Caco-2 (cell line): ENCODE results near the gene MPV17L2. TPM values are rescaled to one million over a fixed set of nuclear protein-coding genes. Genes with fewer than 3 reads are reported as not detected.

Experiments
- BruUV-seq: library from RNA; stranded (reverse); fragments of 400-500 nt; replicated peaks from 2 replicates; lab custom pipeline; 2021; lab: Mats Ljungman, UMichigan
- CTCF ChIA-PET: fragments of 300-600 bp; sonication (Branson Sonifier 250); formaldehyde crosslinking; loops from one replicate; lab custom pipeline; 2022; ENCODE audit warnings: antibody characterized with exemption; lab: Charles Lee
- POLR2A ChIA-PET: fragments of 300-600 bp; sonication (Branson Sonifier 250); formaldehyde crosslinking; loops from one replicate; lab custom pipeline; 2022; ENCODE audit warnings: antibody characterized with exemption; lab: Charles Lee
- DNase-seq, 2 experiments: peaks; one replicate each; pipeline versions ENCODE4 v3.0.0 to v3.0.0-alpha.2; 2020 to 2022
- H3K27me3 ChIP-seq: replicated peaks from 2 replicates; pipeline ENCODE4 v1.6.0; 2011; ENCODE audit warnings: low read length; ENCODE audit not compliant: control insufficient read depth, insufficient read depth
- H3K36me3 ChIP-seq: 2 replicates; pipeline ENCODE4 v1.5.1; 2011; ENCODE audit warnings: low read length; ENCODE audit not compliant: control insufficient read depth, insufficient read depth
- H3K4me1 ChIP-seq: fragments of 250-450 bp; sonication (Bioruptor Pico); 2 replicates; pipeline ENCODE4 v1.5.1; 2020; ENCODE audit warnings: mild to moderate bottlenecking
- H3K4me3 ChIP-seq: 2 replicates; pipeline ENCODE4 v1.5.1; 2011; ENCODE audit warnings: low read depth, mild to moderate bottlenecking, control low read depth, low read length
- H3K9me3 ChIP-seq: fragments of 250-450 bp; sonication (Bioruptor Pico); 2 replicates; pipeline ENCODE4 v1.5.1; 2020; ENCODE audit warnings: mild to moderate bottlenecking, moderate library complexity
- H3K27ac Mint-ChIP-seq: one replicate; pipeline ENCODE4 v1.8.0; 2022; ENCODE audit warnings: mixed read lengths; ENCODE audit not compliant: unreplicated experiment
- H3K27me3 Mint-ChIP-seq: one replicate; pipeline ENCODE4 v1.8.0; 2022; ENCODE audit warnings: mixed read lengths; ENCODE audit not compliant: insufficient read depth, unreplicated experiment
- H3K36me3 Mint-ChIP-seq: one replicate; pipeline ENCODE4 v1.8.0; 2022; ENCODE audit warnings: mild to moderate bottlenecking, mixed read lengths; ENCODE audit not compliant: insufficient read depth, unreplicated experiment
- H3K4me1 Mint-ChIP-seq: one replicate; pipeline ENCODE4 v1.8.0; 2022; ENCODE audit warnings: low read depth, mixed read lengths; ENCODE audit not compliant: unreplicated experiment
- H3K4me3 Mint-ChIP-seq: one replicate; pipeline ENCODE4 v1.8.0; 2022; ENCODE audit warnings: mild to moderate bottlenecking, moderate library complexity, mixed read lengths; ENCODE audit not compliant: unreplicated experiment
- H3K9me3 Mint-ChIP-seq: one replicate; pipeline ENCODE4 v1.8.0; 2022; ENCODE audit warnings: mixed read lengths; ENCODE audit not compliant: unreplicated experiment
- CTCF ChIP-seq, 2 experiments: fragments of 200-600 bp in 1 of 2; IDR thresholded peaks; 1 replicate in 1 of 2; 2 replicates in 1 of 2; pipeline versions ENCODE4 v1.5.1 to v1.8.0; 2011 to 2022; ENCODE audit warnings: antibody characterized with exemption in 1 of 2, control low read depth in 1 of 2, inconsistent platforms in 1 of 2, low read depth in 1 of 2, low read length in 1 of 2, mild to moderate bottlenecking in 1 of 2, moderate library complexity in 1 of 2; ENCODE audit not compliant: insufficient read depth in 1 of 2, severe bottlenecking in 1 of 2, unreplicated experiment in 1 of 2
- intact Hi-C: fragments of 100-400 bp; cut with micrococcal nuclease; formaldehyde crosslinking; loops from one replicate; pipeline ENCODE4 v1.10.0; 2022; ENCODE audit not compliant: unreplicated experiment
- total RNA-seq: library from RNA; stranded (reverse); gene quantifications from 2 replicates; pipeline ENCODE4 v1.2.3, GENCODE V29; 2022

Gene MPV17L2
- total RNA-seq, 1 experiment from 2014 or later = 16.6 TPM

DNA sequence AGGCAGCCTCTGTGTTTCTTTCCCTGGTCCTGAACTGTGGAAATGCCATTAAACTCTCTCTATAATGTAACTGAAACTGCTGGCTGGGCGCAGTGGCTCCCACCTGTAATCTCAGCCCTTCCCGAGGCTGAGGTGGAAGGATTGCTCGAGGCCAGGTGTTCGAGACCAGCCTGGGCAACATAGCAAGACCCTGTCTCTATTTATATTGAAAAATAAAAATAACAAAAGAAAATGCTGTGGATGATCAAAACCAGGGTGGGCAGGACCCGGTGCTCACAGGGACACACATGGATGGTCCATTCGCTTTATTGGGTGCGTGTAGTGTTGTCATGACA is 3.5 kb downstream of the MPV17L2 start:
- Histone ChIP-seq H3K9me3 (no peaks in the 10 kb centered on the region), H3K36me3 (no peaks in the 10 kb centered on the region; the same call in 1 of the 2 replicates), H3K27me3 (no peaks in the 10 kb centered on the region), H3K4me1 (peaks cover 4% of the 10 kb centered on the region; the same call in 1 of the 2 replicates), H3K4me3 (no peak overlapping the region)
- H3K9me3 Mint-ChIP-seq = no peaks in the 10 kb centered on the region
- intact Hi-C loops = no loop called here
- TF ChIP-seq CTCF (IDR thresholded peaks at IDR 0.05; ENCODE audit: insufficient read depth in 1 of 2, low read depth in 1 of 2, low read length in 1 of 2, severe bottlenecking in 1 of 2, unreplicated experiment in 1 of 2) = no peak
- H3K36me3 Mint-ChIP-seq = peaks cover 19% of the 10 kb centered on the region
- no TSS peak for BruUV-seq
- H3K27ac Mint-ChIP-seq = no peak overlapping the region
- CTCF ChIA-PET = no interaction called here
- H3K27me3 Mint-ChIP-seq = no peaks in the 10 kb centered on the region
- no peaks in the 10 kb centered on the region for H3K4me1 Mint-ChIP-seq
- POLR2A ChIA-PET = no interaction called here
- H3K4me3 Mint-ChIP-seq = no peak overlapping the region
- DNase-seq = no peak

GRCh38 chr19:18197306-18197705 is 4.3 kb downstream of the MPV17L2 start:
- no peak for TF ChIP-seq CTCF (IDR thresholded peaks at IDR 0.05; ENCODE audit: insufficient read depth in 1 of 2, low read depth in 1 of 2, low read length in 1 of 2, severe bottlenecking in 1 of 2, unreplicated experiment in 1 of 2)
- no peaks in the 10 kb centered on the region for H3K27me3 ChIP-seq
- H3K9me3 ChIP-seq = no peaks in the 10 kb centered on the region
- H3K27ac Mint-ChIP-seq = no peak overlapping the region
- H3K27me3 Mint-ChIP-seq = no peaks in the 10 kb centered on the region
- peaks cover 15% of the 10 kb centered on the region for H3K36me3 Mint-ChIP-seq
- no peak overlapping the region for H3K4me3 ChIP-seq
- no TSS peak for BruUV-seq
- H3K9me3 Mint-ChIP-seq = no peaks in the 10 kb centered on the region
- H3K4me3 Mint-ChIP-seq = no peak overlapping the region
- no peak for DNase-seq
- H3K4me1 ChIP-seq = peaks cover 4% of the 10 kb centered on the region; the same call in 1 of the 2 replicates
- CTCF ChIA-PET = no interaction called here
- intact Hi-C loops = no loop called here
- H3K36me3 ChIP-seq = no peaks in the 10 kb centered on the region; the same call in 1 of the 2 replicates
- no peaks in the 10 kb centered on the region for H3K4me1 Mint-ChIP-seq
- POLR2A ChIA-PET = no interaction called here

- no peak for TF ChIP-seq CTCF (IDR thresholded peaks at IDR 0.05; ENCODE audit: insufficient read depth in 1 of 2, low read depth in 1 of 2, low read length in 1 of 2, severe bottlenecking in 1 of 2, unreplicated experiment in 1 of 2)
- Histone ChIP-seq H3K4me1 (peaks cover 4% of the 10 kb centered on the region; the same call in 1 of the 2 replicates), H3K27me3 (no peaks in the 10 kb centered on the region), H3K9me3 (no peaks in the 10 kb centered on the region), H3K4me3 (no peak overlapping the region), H3K36me3 (no peaks in the 10 kb centered on the region; the same call in 1 of the 2 replicates)
- H3K9me3 Mint-ChIP-seq = no peaks in the 10 kb centered on the region
- ChIA-PET POLR2A (no interaction called here), CTCF (no interaction called here)
- intact Hi-C loops = no loop called here
- H3K4me3 Mint-ChIP-seq = no peak overlapping the region
- no peaks in the 10 kb centered on the region for H3K4me1 Mint-ChIP-seq
- BruUV-seq = no TSS peak
- DNase-seq = no peak
- no peaks in the 10 kb centered on the region for H3K27me3 Mint-ChIP-seq
- H3K27ac Mint-ChIP-seq = peak overlapping the region; percentile 39
- peaks cover 8% of the 10 kb centered on the region for H3K36me3 Mint-ChIP-seq
Measured at GRCh38 chr19:18197941-18198340, 4.9 kb downstream of the MPV17L2 start.
